ENCODE data around the gene CPNE4. TPM values are rescaled to one million over a fixed set of nuclear protein-coding genes. Genes with fewer than 3 reads are reported as not detected.

The CPNE4 gene
- total and polyA plus RNA-seq, 9 of the 15 experiments (the other 6 are each of a cell fraction or from before 2014, with no cell fraction given) = not detected

DNA sequence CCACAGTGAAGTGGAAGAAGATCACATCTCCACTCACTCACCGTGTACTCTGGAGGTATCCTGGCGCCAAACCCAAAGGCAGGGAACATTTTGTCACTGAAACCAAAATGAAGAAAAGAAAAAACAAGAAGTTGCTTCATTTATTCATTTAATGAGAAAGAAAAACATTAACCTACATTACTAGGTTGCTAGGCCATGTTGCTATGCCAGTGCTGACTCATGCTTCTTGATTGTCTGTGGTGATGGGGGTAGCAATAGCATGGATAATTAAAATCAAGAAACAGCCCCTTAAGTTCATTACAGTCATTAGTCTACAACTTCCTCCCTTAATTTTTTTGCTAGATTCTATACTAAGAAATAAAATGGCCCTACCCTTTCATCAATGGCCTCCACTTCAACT is 479.4 kb downstream of the CPNE4 start:
- no peak overlapping the region for H2AFZ ChIP-seq (ENCODE audit: low read depth, low read length)
- DNase-seq (ENCODE audit: extremely low read depth in 1 of 4, low spot score in 3 of 4) = no peak
- no peaks in the 10 kb centered on the region for H3K9me1 ChIP-seq (ENCODE audit: control insufficient read depth, insufficient read depth, low read length)
- no peaks in the 10 kb centered on the region for H3K36me3 ChIP-seq (ENCODE audit: control insufficient read depth, insufficient read depth, low read length)
- H3K4me1 ChIP-seq (replicated peaks in 1 of 2; ENCODE audit: control insufficient read depth in 2 of 2, insufficient read depth in 2 of 2, low read length in 2 of 2) = no peaks in the 10 kb centered on the region
- H3K27me3 ChIP-seq (ENCODE audit: control insufficient read depth in 2 of 2, insufficient read depth in 2 of 2, low read length in 2 of 2) = no peaks in the 10 kb centered on the region
- no peaks in the 10 kb centered on the region for H3K9me3 ChIP-seq (replicated peaks; ENCODE audit: control insufficient read depth, insufficient read depth, low read depth, low read length)
- ChIA-PET CTCF (ENCODE audit: low intra/inter-chr PET ratio) (no interaction called here), POLR2A (interaction anchor here (1.4 kb wide), 1 partner anchor 16 kb away, joined by 4 read pairs; no protein-coding TSS in a partner anchor)
- no peak for ATAC-seq
- no peak for TF ChIP-seq MBD2 (IDR thresholded peaks at IDR 0.05; ENCODE audit: borderline replicate concordance, low read depth)
- no peak for TF ChIP-seq RBM39 (optimal IDR thresholded peaks at IDR 0.05; ENCODE audit: low read depth, low read length)
- TF ChIP-seq FOXA3 (CRISPR knock-in tag; conservative IDR thresholded peaks at IDR 0.05 in 1 of 2, IDR thresholded peaks at IDR 0.05 in 1 of 2) = no peak
- TF ChIP-seq NELFE (IDR thresholded peaks at IDR 0.05; ENCODE audit: insufficient read depth, insufficient read length) = no peak
- no peak for TF ChIP-seq NFIC (IDR thresholded peaks at IDR 0.05)
- no peak for TF ChIP-seq ZKSCAN8 (CRISPR knock-in tag; IDR thresholded peaks at IDR 0.05)
- no peak for TF ChIP-seq E2F3 (CRISPR knock-in tag; IDR thresholded peaks at IDR 0.05)
- TF ChIP-seq JUN (IDR thresholded peaks at IDR 0.05; ENCODE audit: borderline replicate concordance, low read depth, low read length) = no peak
- no peak for TF ChIP-seq JUN (CRISPR knock-in tag; IDR thresholded peaks at IDR 0.05; ENCODE audit: borderline replicate concordance)
- TF ChIP-seq BCLAF1 (IDR thresholded peaks at IDR 0.05; ENCODE audit: borderline replicate concordance in 1 of 2, control insufficient read depth in 1 of 2, low read depth in 2 of 2, low read length in 1 of 2) = no peak
- no peak for TF ChIP-seq HBP1 (CRISPR knock-in tag; IDR thresholded peaks at IDR 0.05)
- no peak for TF ChIP-seq DLX4 (CRISPR knock-in tag; IDR thresholded peaks at IDR 0.05)
- no peak for TF ChIP-seq MIER1 (IDR thresholded peaks at IDR 0.05; ENCODE audit: low read depth)
- TF ChIP-seq NR1H2 (CRISPR knock-in tag; IDR thresholded peaks at IDR 0.05) = no peak
- no peak for TF ChIP-seq BRD4 (IDR thresholded peaks at IDR 0.05)
- TF ChIP-seq ZNF717 (CRISPR knock-in tag; IDR thresholded peaks at IDR 0.05) = no peak
- TF ChIP-seq BDP1 (IDR thresholded peaks at IDR 0.05; ENCODE audit: insufficient read depth, insufficient read length) = no peak
- no peak for TF ChIP-seq SP2 (IDR thresholded peaks at IDR 0.05; ENCODE audit: extremely low read depth, low read depth, low read length, poor library complexity, severe bottlenecking)
- no peak for TF ChIP-seq ZNF347 (CRISPR knock-in tag; IDR thresholded peaks at IDR 0.05; ENCODE audit: low read depth)
- BruUV-seq (replicated peaks) = no TSS peak
- H3K79me2 ChIP-seq (ENCODE audit: control insufficient read depth, insufficient read depth, low read length) = no peaks in the 10 kb centered on the region
- H3K27ac ChIP-seq (ENCODE audit: extremely low read depth, low read depth, low read length) = no peak overlapping the region
- H4K20me1 ChIP-seq (replicated peaks; ENCODE audit: control insufficient read depth, insufficient read depth, low read length) = no peaks in the 10 kb centered on the region
- WGBS (ENCODE audit: insufficient coverage, low coverage, missing lambda C conversion rate) = 0% methylated on average over 2 of the region's 2 CpGs
- H3K4me3 ChIP-seq = no peak overlapping the region
- in situ Hi-C loops (cut with MboI) (no loop called here), intact Hi-C loops (cut with micrococcal nuclease) (no loop called here)
- no peak overlapping the region for H3K4me2 ChIP-seq (ENCODE audit: insufficient read depth, low read length)
- no peak for FAIRE-seq
- H3K9ac ChIP-seq (ENCODE audit: insufficient read depth in 1 of 2, low read depth in 2 of 2, low read length in 2 of 2) = no peak overlapping the region

Measured in K562 (cell line).